GM19193 (cell line): ENCODE data around the gene ASH1L.

ENCODE experiments used
- POLR2A ChIP-seq: IDR thresholded peaks from 4 replicates; pipeline ENCODE4 v1.6.1; 2011; ENCODE audit not compliant: insufficient read depth, insufficient read length; ENCODE audit errors: extremely low read depth

The ASH1L gene

DNA sequence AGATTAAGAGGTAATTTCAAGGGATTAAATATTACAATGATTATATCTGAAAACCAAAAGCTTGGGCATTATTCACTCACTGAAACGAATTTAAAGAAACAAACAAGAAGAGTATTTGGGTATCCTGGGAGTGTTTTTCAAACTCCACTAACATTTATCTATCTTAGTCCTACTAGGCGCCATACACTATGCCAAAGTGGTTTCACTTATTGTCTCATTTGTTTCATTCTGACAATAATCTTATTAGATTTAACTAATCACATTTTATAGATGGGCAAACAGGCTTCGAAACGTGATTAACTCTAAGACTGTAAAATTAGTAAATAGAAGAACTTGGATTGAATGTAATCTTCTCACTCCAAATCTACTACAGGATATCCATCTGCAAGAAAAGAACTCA, 25.4 kb downstream of the ASH1L start:
- no peak for TF ChIP-seq POLR2A

GRCh38 chr1:155531624-155532023, 31.0 kb downstream of the ASH1L start:
- TF ChIP-seq POLR2A: no peak

DNA sequence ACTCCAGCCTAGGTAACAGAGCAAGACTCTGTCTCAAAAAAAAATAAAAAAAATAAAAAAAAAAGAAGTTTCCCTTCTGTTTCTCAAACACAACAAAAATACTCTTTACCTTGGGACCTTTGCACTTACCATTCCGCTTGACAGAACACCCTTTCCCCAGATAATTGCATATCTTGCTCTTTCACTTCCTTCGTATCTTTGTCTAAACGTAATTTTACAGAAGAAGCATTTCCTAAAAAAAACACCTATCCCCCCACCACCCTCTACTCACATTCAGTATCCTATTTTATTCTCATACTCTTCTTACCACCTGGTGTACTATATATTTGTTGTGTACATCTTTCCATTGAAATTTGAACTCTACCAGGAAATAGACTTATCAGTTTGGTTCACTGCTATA, 32.7 kb downstream of the ASH1L start:
- TF ChIP-seq POLR2A: no peak

DNA sequence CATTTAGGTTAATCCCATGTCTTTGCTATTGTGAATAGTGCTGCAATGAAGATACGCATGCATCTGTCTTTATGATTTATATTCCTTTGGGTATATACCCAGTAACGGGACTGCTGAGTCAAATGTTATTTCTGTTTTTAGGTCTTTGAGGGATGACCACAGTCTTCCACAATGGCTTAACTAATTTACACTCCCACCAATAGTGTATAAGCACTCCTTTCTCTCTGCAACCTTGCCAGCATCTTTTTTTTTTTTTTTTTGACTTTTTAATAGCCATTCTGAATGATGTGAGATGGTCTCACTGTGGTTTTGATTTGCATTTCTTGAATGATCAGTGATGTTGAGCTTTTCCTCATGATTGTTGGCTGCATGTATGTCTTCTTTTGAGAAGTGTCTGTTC, 33.5 kb downstream of the ASH1L start:
- no peak for TF ChIP-seq POLR2A

DNA sequence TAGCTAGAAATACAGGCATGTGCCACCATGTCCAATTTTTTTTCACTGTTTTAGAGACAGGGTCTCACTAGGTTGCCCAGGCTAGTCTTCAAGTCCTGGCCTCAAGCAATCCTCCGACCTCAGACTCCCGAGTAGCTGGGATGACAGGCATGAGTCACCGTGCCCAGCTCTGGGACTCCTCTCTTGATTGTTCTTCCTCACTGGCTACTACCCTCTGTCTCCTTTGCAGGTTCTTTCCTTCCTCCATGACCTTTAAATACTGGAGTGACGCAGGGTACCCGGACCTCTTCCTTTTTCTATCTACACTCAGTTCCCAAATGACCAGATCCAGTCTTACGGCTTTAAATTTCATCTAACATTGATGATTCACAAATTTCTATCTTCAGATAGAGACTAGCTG, 34.9 kb downstream of the ASH1L start:
- TF ChIP-seq POLR2A: no peak

GRCh38 chr1:155526356-155526755, 36.2 kb downstream of the ASH1L start:
- no peak for TF ChIP-seq POLR2A

GRCh38 chr1:155522069-155522468, 40.5 kb downstream of the ASH1L start:
- no peak for TF ChIP-seq POLR2A

DNA sequence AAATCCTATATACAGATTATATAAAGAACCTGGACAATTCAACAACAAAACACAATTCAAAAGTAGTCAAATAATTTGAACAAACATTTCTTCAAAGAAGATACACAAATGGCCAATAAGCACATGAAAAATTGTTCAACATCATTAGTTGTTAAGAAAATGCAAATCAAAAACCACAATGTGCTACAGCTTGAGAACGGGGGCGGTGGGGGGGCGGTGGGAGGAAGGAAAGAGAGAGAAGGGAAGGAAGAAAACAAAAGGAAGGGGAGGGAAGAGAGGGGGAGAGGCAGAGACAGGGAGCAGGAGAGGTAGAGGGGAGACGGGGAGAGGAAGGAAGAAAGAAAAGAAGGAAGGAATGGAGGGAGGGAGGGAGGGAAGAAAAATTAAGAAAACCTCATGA, 44.1 kb downstream of the ASH1L start:
- no peak for TF ChIP-seq POLR2A

DNA sequence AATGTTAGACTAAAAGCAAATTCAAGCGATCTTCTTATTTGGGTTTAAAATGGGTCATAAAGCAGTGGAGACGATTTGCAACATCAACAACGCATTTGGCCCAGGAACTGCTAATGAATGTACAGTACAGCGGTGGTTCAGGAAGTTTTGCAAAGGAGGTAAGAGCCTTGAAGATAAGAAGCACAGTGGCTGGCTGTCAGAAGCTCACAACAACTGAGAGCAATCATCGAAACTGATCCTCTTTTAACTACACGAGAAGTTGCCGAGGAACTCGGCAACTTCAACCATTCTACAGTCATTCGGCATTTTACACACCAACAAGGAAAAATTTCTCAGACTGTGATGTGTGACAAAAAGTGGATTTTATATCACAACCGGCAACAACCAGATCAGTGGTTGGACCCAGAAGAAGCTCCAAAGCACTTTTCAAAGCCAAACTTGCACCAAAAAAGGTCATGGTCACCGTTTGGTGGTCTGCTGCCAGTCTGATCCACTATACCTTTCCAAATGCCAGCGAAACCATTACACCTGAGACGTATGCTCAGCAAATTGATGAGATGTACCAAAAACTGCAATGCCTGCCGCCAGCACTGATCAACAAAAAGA, 47.9 kb downstream of the ASH1L start:
- no peak for TF ChIP-seq POLR2A

DNA sequence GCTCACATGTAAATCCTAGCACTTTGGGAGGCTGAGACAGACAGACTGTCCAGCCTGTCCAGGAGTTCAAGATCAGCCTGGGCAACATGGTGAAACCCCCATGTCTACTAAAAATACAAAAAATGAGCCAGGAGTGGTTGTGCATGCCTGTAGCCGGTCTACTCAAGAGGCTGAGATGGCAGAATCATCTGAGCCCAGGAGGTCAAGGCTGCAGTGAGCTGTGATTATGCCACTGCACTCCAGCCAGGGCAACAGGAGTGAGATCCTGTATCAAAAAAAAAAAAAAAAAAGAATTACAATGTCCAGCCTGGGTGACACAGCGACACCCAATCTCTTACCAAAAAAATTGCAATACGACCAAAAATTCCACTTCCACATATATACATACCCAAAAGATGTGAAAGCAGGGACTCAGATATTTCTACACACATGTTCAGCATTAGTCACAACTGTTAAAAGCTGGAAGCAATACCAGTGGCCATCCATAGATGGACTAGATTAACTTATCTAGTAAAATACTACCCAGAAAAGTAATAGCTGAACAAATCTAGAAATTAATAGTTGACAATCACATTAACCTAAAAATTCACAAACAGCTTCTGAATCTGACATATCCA, 49.2 kb downstream of the ASH1L start:
- TF ChIP-seq POLR2A: no peak

DNA sequence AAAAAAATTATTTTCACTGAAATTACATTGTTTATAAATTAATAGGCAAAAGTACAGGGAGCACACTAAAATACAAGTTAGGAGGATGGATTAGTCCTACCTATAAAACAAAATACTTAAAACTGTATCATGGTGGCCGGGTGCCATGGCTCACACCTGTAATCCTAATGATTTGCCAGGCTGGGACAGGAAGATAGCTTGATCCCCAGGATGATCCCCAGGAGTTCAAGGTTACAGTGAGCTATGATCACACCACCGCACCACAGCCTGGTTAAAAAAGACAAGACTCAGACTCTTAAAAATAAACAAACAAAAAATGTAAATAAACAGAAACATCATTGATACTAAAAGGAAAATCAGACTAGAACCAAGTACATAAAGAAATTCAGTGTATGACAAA, 53.5 kb downstream of the ASH1L start:
- no peak for TF ChIP-seq POLR2A

- TF ChIP-seq POLR2A: no peak
Measured at GRCh38 chr1:155507945-155508344, 54.7 kb downstream of the ASH1L start.

- no peak for TF ChIP-seq POLR2A
Measured at GRCh38 chr1:155504207-155504606, 58.4 kb downstream of the ASH1L start.

DNA sequence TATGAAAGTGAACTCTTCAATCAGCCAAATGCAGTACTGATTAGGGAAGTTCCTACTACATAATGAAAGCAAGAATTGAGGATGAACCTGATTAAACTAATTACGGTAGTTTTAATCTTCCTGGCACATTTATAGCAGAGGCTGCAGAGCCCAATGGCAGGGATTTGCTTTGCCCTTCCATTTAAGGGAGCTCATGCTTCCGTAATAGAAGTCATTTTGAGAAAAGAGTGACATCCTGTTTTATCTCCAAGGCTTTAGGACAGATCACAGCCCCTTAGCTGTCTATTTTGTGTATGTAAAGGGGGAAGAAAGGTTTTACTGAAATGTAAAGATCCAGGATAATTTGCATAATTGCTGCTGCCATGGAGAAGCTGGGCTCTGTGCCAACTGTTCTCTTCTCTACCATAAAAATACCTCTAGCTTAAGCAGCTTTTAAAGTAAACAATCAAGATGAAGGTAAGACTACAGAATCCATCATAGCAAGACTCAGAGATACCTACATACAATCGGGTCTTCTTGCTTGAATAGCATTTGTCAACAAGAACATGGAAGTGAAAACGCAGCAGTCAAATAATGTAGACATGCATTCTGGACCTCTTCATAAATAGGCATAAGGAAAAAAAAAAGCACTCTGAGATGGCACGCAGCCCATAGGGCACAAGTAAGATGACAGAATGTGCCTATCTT, 62.5 kb downstream of the ASH1L start:
- no peak for TF ChIP-seq POLR2A

GRCh38 chr1:155499263-155499662, 63.3 kb downstream of the ASH1L start:
- no peak for TF ChIP-seq POLR2A

DNA sequence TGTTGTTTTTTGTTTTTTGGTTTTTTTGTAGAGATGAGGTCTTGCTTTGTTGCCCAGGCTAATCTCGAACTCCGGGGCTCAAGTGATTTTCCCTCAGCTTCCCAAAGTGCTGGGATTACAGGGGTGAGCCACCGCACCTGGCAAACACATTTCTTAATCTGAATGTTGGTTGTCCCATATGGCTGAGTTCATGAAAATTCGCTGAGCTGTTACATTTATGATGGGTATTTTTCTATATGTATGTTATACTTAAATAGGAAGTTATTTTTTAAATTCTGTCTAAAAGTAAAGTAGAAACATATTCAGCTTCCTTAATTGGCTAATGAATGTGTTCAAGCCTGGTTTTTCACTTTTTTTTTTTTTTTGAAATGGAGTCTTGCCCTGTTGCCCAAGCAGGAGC, 75.1 kb downstream of the ASH1L start:
- TF ChIP-seq POLR2A: no peak
